BE2C (cell line): ENCODE results near the gene PHRF1.

Experiments
- DNase-seq: peaks from one replicate; pipeline ENCODE4 v3.0.0-alpha.2; 2020
- H3K27me3 ChIP-seq: fragments of 250-450 bp; sonication (Bioruptor Pico); 2 replicates; pipeline ENCODE4 v1.5.1; 2020; ENCODE audit warnings: mild to moderate bottlenecking
- H3K36me3 ChIP-seq: fragments of 250-450 bp; sonication (Bioruptor Pico); 2 replicates; pipeline ENCODE4 v1.5.1; 2020; ENCODE audit warnings: mild to moderate bottlenecking
- H3K4me1 ChIP-seq: fragments of 250-450 bp; sonication (Bioruptor Pico); 2 replicates; pipeline ENCODE4 v1.5.1; 2020
- H3K4me3 ChIP-seq: 2 replicates; pipeline ENCODE4 v1.5.1; 2011; ENCODE audit warnings: low read depth, low read length
- H3K9me3 ChIP-seq: fragments of 250-450 bp; sonication (Bioruptor Pico); 2 replicates; pipeline ENCODE4 v1.5.1; 2020
- CTCF ChIP-seq: IDR thresholded peaks from 2 replicates; pipeline ENCODE4 v1.5.1; 2012; ENCODE audit warnings: mild to moderate bottlenecking, low read depth, low read length

The PHRF1 gene

GRCh38 chr11:619628-620050 is 43.4 kb downstream of the PHRF1 start:
- Histone ChIP-seq H3K27me3 (no peaks in the 10 kb centered on the region), H3K9me3 (no peaks in the 10 kb centered on the region)
- no peak for TF ChIP-seq CTCF

GRCh38 chr11:620201-620600 is 43.9 kb downstream of the PHRF1 start:
- H3K27me3 ChIP-seq, result no peaks in the 10 kb centered on the region
- no peak overlapping the region for H3K4me3 ChIP-seq
- no peak for TF ChIP-seq CTCF
- no peaks in the 10 kb centered on the region for H3K4me1 ChIP-seq
- H3K36me3 ChIP-seq, result no peaks in the 10 kb centered on the region
- H3K9me3 ChIP-seq, result no peaks in the 10 kb centered on the region
- no peak for DNase-seq

More at GRCh38 chr11:619628-620050, 43.4 kb downstream of the PHRF1 start:
- no peaks in the 10 kb centered on the region for H3K36me3 ChIP-seq
- DNase-seq, result no peak
- H3K4me1 ChIP-seq, result no peaks in the 10 kb centered on the region
- no peak overlapping the region for H3K4me3 ChIP-seq

GRCh38 chr11:620935-621814 is 44.9 kb downstream of the PHRF1 start:
- no peak overlapping the region for H3K4me3 ChIP-seq
- H3K9me3 ChIP-seq, result no peaks in the 10 kb centered on the region
- no peak for TF ChIP-seq CTCF
- H3K27me3 ChIP-seq, result no peaks in the 10 kb centered on the region
- no peaks in the 10 kb centered on the region for H3K4me1 ChIP-seq
- no peak for DNase-seq
- no peaks in the 10 kb centered on the region for H3K36me3 ChIP-seq

GRCh38 chr11:621838-622237 is 45.6 kb downstream of the PHRF1 start:
- no peaks in the 10 kb centered on the region for H3K36me3 ChIP-seq
- no peaks in the 10 kb centered on the region for H3K27me3 ChIP-seq
- TF ChIP-seq CTCF, result no peak
- no peak for DNase-seq
- no peaks in the 10 kb centered on the region for H3K4me1 ChIP-seq
- no peaks in the 10 kb centered on the region for H3K9me3 ChIP-seq
- no peak overlapping the region for H3K4me3 ChIP-seq

GRCh38 chr11:623349-623869 is 47.1 kb downstream of the PHRF1 start:
- TF ChIP-seq CTCF, result no peak
- no peaks in the 10 kb centered on the region for H3K27me3 ChIP-seq
- no peaks in the 10 kb centered on the region for H3K4me1 ChIP-seq
- H3K36me3 ChIP-seq, result no peaks in the 10 kb centered on the region
- H3K9me3 ChIP-seq, result no peaks in the 10 kb centered on the region
- no peak for DNase-seq
- no peak overlapping the region for H3K4me3 ChIP-seq
